Parathyroid adenoma (tissue), 2 donors: Measurements from ENCODE around the gene NRXN3.

Source experiments
- H2AFZ ChIP-seq: fragments of 300-600 bp; sonication (generic); one replicate; pipeline ENCODE4 v1.7.0; 2017; ENCODE audit warnings: antibody characterized with exemption, mild to moderate bottlenecking
- H3K27ac ChIP-seq: fragments of 300-600 bp; sonication (generic); one replicate; pipeline ENCODE4 v1.7.0; 2017
- H3K27me3 ChIP-seq: fragments of 300-600 bp; sonication (generic); one replicate; pipeline ENCODE4 v1.7.0; 2017; ENCODE audit warnings: low read length; ENCODE audit not compliant: control insufficient read depth, insufficient read depth
- H3K36me3 ChIP-seq: fragments of 300-600 bp; sonication (generic); one replicate; pipeline ENCODE4 v1.7.0; 2017; ENCODE audit warnings: low read length; ENCODE audit not compliant: control insufficient read depth, insufficient read depth
- H3K4me1 ChIP-seq: fragments of 300-600 bp; sonication (generic); one replicate; pipeline ENCODE4 v1.7.0; 2017; ENCODE audit warnings: control low read depth
- H3K4me2 ChIP-seq: fragments of 300-600 bp; sonication (generic); one replicate; pipeline ENCODE4 v1.7.0; 2017; ENCODE audit warnings: low read length
- H3K4me3 ChIP-seq: fragments of 300-600 bp; sonication (generic); one replicate; pipeline ENCODE4 v1.7.0; 2017; ENCODE audit warnings: low read depth, low read length
- H3K79me2 ChIP-seq: fragments of 300-600 bp; sonication (generic); one replicate; pipeline ENCODE4 v1.7.0; 2017; ENCODE audit warnings: control low read depth
- H3K9ac ChIP-seq: fragments of 300-600 bp; sonication (generic); one replicate; pipeline ENCODE4 v1.7.0; 2017; ENCODE audit warnings: mild to moderate bottlenecking
- H3K9me3 ChIP-seq: fragments of 300-600 bp; sonication (generic); one replicate; pipeline ENCODE4 v1.7.0; 2017; ENCODE audit warnings: low read length; ENCODE audit not compliant: control insufficient read depth
- TF ChIP-seq, protein P1 (sequence below): fragments of 300-600 bp; sonication (generic); IDR thresholded peaks from one replicate; pipeline ENCODE4 v1.7.0; 2017; ENCODE audit warnings: antibody characterized with exemption, mild to moderate bottlenecking
- donor health status: primary hyperparathyroidism.

NRXN3 gene

DNA sequence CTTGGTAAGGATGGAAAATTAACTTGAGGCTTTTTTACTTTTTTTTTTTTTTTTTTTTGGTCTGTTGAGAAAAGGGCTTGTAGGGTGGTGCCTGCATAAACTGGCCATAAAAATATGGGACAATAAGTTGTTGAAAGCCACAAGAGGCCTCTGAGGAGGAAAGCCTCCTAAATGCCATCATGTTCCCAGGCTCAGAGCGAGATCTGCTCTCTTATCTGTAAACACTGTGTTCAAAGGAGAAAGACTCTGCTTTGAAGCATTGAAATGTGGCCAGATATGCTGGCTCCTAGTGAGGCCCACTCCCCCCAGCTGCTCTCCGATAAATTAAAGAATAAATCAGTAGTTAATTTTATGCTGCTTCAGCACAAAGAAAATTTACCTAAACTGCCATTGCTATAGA, 1536.2 kb downstream of the NRXN3 start:
- H3K9ac ChIP-seq: no peak overlapping the region
- TF ChIP-seq, protein P1, sequence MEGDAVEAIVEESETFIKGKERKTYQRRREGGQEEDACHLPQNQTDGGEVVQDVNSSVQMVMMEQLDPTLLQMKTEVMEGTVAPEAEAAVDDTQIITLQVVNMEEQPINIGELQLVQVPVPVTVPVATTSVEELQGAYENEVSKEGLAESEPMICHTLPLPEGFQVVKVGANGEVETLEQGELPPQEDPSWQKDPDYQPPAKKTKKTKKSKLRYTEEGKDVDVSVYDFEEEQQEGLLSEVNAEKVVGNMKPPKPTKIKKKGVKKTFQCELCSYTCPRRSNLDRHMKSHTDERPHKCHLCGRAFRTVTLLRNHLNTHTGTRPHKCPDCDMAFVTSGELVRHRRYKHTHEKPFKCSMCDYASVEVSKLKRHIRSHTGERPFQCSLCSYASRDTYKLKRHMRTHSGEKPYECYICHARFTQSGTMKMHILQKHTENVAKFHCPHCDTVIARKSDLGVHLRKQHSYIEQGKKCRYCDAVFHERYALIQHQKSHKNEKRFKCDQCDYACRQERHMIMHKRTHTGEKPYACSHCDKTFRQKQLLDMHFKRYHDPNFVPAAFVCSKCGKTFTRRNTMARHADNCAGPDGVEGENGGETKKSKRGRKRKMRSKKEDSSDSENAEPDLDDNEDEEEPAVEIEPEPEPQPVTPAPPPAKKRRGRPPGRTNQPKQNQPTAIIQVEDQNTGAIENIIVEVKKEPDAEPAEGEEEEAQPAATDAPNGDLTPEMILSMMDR: no peak
- no peaks in the 10 kb centered on the region for H3K27me3 ChIP-seq
- no peak overlapping the region for H2AFZ ChIP-seq
- peaks cover 13% of the 10 kb centered on the region for H3K4me1 ChIP-seq
- H3K4me2 ChIP-seq: no peak overlapping the region
- H3K27ac ChIP-seq: no peak overlapping the region
- H3K36me3 ChIP-seq: no peaks in the 10 kb centered on the region
- peaks cover 3% of the 10 kb centered on the region for H3K79me2 ChIP-seq
- no peak overlapping the region for H3K4me3 ChIP-seq
- no peaks in the 10 kb centered on the region for H3K9me3 ChIP-seq

DNA sequence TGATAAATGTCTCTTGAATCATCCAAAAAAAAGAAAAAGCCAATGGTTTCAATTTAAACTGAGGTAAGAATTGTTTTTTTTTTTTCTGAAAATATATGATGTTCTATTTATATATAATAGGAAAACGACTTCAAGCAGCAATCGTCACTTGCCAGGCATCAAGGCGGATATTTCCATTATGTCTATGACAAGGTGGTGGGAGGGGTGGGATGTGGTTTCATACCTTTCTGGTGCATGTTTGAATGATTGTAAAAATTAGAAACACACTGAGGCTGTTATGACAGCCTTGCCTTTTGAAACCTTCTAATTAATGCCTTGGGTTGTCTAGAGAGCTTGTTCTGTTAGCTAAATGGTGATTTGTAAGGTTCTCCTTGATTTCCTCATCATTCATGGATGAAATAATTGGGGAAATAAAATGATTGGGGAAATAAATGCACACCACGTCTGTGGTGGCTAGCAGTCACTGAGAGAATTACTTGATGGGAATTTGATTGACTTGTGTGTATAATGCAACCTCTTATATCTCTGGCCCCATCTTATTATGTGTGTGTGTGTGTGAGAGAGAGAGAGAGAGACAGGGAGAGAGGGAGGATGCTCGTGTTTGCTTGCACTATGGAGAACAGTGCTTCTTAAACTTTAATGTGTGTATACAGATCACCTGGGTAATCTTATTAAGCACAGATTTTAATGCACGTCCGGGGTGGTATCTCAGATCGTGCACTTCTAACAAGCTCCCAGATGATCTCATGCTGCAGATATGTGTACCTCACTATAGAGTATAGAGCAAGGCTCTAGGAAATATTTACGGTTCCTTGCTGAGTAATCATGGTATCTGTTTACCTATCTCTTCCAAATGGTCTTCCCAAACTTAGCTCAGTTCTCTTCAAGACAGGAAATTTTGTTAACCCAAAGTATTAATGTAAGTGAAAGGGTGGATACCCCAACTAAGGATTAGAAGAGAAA, 1538.5 kb downstream of the NRXN3 start:
- Histone ChIP-seq H3K9ac (no peak overlapping the region), H3K4me2 (no peak overlapping the region), H3K27me3 (no peaks in the 10 kb centered on the region)

DNA sequence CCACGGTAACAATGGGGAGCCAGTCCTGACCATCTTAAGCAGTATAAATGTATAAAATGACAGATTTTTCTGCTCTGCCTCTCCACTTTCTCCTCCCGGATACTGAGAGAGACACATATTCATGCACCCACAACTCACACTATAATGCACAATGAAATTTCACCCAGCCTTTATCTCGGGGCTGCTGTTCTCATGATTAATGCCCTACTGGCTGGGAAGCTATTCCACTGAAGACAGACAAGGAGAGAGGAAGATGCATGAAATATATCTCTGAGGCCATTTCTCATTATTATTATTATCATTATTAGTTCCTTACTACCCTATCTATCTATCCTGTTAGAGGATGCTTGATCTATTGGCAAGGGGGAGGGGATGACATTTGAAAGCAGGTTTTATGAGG, 1539.4 kb downstream of the NRXN3 start:
- Histone ChIP-seq H3K36me3 (no peaks in the 10 kb centered on the region), H3K27me3 (no peaks in the 10 kb centered on the region), H3K9me3 (no peaks in the 10 kb centered on the region), H2AFZ (no peak overlapping the region), H3K4me1 (peaks cover 5% of the 10 kb centered on the region), H3K79me2 (peaks cover 5% of the 10 kb centered on the region), H3K9ac (no peak overlapping the region), H3K27ac (no peak overlapping the region), H3K4me2 (no peak overlapping the region), H3K4me3 (no peak overlapping the region)
- TF ChIP-seq, protein P1: no peak

More for the DNA sequence above, 1538.5 kb downstream of the NRXN3 start:
- H3K27ac ChIP-seq: no peak overlapping the region
- no peak overlapping the region for H2AFZ ChIP-seq
- TF ChIP-seq, protein P1: no peak
- H3K4me3 ChIP-seq: no peak overlapping the region
- H3K36me3 ChIP-seq: no peaks in the 10 kb centered on the region
- no peaks in the 10 kb centered on the region for H3K9me3 ChIP-seq
- H3K79me2 ChIP-seq: peaks cover 5% of the 10 kb centered on the region
- H3K4me1 ChIP-seq: peaks cover 13% of the 10 kb centered on the region

DNA sequence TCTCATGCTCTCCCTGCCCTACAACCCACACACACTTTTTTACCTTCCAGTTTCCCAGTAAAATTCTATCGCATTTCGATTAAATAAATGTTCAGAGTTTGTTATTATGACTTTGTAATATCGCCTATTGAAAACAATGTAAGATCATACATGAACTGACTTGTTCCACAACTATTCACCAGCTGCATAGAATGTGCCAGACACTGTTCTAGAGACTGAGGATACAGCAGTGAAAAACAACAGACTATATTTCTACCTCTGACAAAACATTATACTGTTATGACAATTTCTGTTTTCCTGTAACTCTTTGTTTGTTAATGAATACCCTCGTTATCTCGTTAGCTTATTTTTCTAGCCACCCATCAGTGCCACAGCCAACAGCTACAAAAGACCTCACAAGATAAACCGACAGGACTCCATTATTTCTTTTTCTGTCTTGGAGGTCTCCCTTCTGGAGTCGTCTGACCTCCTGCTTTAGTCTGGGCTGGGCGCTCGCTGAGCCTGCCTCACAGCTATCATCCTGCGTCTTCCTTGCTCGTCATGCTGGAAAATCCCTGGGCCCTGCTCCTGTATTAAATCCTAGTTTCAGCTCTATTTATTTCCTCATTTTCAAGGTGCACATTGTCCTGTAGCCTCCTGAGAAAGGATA, 1542.3 kb downstream of the NRXN3 start:
- TF ChIP-seq, protein P1: no peak
- Histone ChIP-seq H3K4me3 (no peak overlapping the region), H3K79me2 (peaks cover 5% of the 10 kb centered on the region)

More for the DNA sequence above, 1542.3 kb downstream of the NRXN3 start:
- no peak overlapping the region for H3K4me2 ChIP-seq
- H3K27ac ChIP-seq: no peak overlapping the region
- no peaks in the 10 kb centered on the region for H3K4me1 ChIP-seq
- H2AFZ ChIP-seq: no peak overlapping the region
- no peaks in the 10 kb centered on the region for H3K9me3 ChIP-seq
- no peaks in the 10 kb centered on the region for H3K36me3 ChIP-seq
- H3K9ac ChIP-seq: no peak overlapping the region
- H3K27me3 ChIP-seq: no peaks in the 10 kb centered on the region
